PC-3 (cell line): ENCODE measurements around the gene RETN.

Source experiments
- EZH2 ChIP-seq: fragments of 300-600 bp; sonication (generic); IDR thresholded peaks from one replicate; pipeline ENCODE4 v1.6.1; 2017; ENCODE audit warnings: antibody characterized with exemption, mild to moderate bottlenecking, low read length; ENCODE audit not compliant: unreplicated experiment
- EZH2phosphoT487 ChIP-seq: fragments of 300-600 bp; sonication (generic); IDR thresholded peaks from 2 replicates; pipeline ENCODE4 v1.6.1; 2018; ENCODE audit warnings: mild to moderate bottlenecking, antibody characterized with exemption, low read length, borderline replicate concordance
- TF ChIP-seq, protein P1 (sequence below): fragments of 300-600 bp; sonication (generic); conservative IDR thresholded peaks from 2 replicates; pipeline ENCODE4 v1.5.1; 2017; ENCODE audit warnings: antibody characterized with exemption, low read depth, mild to moderate bottlenecking, low read length

DNA sequence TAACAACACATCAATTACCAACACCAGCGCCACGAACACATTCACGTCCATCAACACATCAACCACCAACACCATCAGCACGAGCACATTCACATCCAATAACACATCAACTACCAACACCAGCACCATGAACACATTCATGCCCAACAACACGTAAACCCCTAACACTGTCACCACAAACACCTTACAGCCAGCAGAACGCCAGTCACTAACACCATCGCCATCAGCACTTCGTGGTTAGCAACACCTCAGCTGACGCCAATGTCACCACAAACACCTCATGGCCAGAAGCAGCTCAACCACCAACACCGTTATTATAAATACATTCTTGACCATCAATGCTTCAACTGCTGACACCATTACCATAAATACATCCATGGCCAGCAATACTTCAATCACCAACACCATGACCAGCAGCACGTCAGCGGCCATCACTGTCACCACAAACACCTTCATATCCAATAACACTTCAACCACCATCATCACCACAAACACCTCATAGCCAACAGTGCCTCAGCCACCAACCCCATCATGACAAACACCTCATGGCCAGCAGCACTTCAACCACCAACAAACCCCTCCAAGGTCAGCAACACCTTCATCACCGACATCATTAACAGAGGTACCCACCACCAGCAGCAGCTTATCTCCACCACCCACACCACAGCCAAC lies 23.7 kb downstream of the RETN start:
- TF ChIP-seq, protein P1, sequence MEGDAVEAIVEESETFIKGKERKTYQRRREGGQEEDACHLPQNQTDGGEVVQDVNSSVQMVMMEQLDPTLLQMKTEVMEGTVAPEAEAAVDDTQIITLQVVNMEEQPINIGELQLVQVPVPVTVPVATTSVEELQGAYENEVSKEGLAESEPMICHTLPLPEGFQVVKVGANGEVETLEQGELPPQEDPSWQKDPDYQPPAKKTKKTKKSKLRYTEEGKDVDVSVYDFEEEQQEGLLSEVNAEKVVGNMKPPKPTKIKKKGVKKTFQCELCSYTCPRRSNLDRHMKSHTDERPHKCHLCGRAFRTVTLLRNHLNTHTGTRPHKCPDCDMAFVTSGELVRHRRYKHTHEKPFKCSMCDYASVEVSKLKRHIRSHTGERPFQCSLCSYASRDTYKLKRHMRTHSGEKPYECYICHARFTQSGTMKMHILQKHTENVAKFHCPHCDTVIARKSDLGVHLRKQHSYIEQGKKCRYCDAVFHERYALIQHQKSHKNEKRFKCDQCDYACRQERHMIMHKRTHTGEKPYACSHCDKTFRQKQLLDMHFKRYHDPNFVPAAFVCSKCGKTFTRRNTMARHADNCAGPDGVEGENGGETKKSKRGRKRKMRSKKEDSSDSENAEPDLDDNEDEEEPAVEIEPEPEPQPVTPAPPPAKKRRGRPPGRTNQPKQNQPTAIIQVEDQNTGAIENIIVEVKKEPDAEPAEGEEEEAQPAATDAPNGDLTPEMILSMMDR: no peak
- TF ChIP-seq EZH2: no peak
- no peak for TF ChIP-seq EZH2phosphoT487
